ENCODE data around the gene ALDH3A2.

The ALDH3A2 gene

GRCh38 chr17:19716108-19717030 lies 67.8 kb downstream of the ALDH3A2 start, which contains the start of gene SLC47A2:
SLC47A2 (minus strand) TSS chr17:19716584; CDS start chr17:19716555, 29 bp downstream.
- in situ Hi-C loops (cut with HindIII; ENCODE audit: low pct_unique_long_range_greater_than_20kb, low sequenced_read_pairs) = no loop called here
- DNase-seq (ENCODE audit: low read depth in 1 of 2, low spot score in 1 of 2) = no peak
- TF ChIP-seq JUND (IDR thresholded peaks at IDR 0.05; ENCODE audit: low read depth) = no peak

- no peak for DNase-seq (ENCODE audit: low read depth in 1 of 2, low spot score in 1 of 2)
- in situ Hi-C loops (cut with HindIII; ENCODE audit: low pct_unique_long_range_greater_than_20kb, low sequenced_read_pairs) = no loop called here
- TF ChIP-seq JUND (IDR thresholded peaks at IDR 0.05; ENCODE audit: low read depth) = no peak
Measured at GRCh38 chr17:19717031-19717360, 68.4 kb downstream of the ALDH3A2 start.

- in situ Hi-C loops (cut with HindIII; ENCODE audit: low pct_unique_long_range_greater_than_20kb, low sequenced_read_pairs) = no loop called here
- no peak for TF ChIP-seq JUND (IDR thresholded peaks at IDR 0.05; ENCODE audit: low read depth)
- DNase-seq (ENCODE audit: low read depth in 1 of 2, low spot score in 1 of 2) = no peak
Measured at GRCh38 chr17:19717411-19717908, 68.9 kb downstream of the ALDH3A2 start.

GRCh38 chr17:19718041-19718612 lies 69.6 kb downstream of the ALDH3A2 start:
- in situ Hi-C loops (cut with HindIII; ENCODE audit: low pct_unique_long_range_greater_than_20kb, low sequenced_read_pairs) = no loop called here
- DNase-seq (ENCODE audit: low read depth in 1 of 2, low spot score in 1 of 2) = no peak
- TF ChIP-seq JUND (IDR thresholded peaks at IDR 0.05; ENCODE audit: low read depth) = no peak

- in situ Hi-C loops (cut with HindIII; ENCODE audit: low pct_unique_long_range_greater_than_20kb, low sequenced_read_pairs) = no loop called here
- TF ChIP-seq JUND (IDR thresholded peaks at IDR 0.05; ENCODE audit: low read depth) = no peak
- peak in 1 of 2 experiments; percentile 52 for DNase-seq (ENCODE audit: low read depth in 1 of 2, low spot score in 1 of 2)
Measured at GRCh38 chr17:19718613-19719354, 70.2 kb downstream of the ALDH3A2 start.

- DNase-seq (ENCODE audit: low read depth in 1 of 2, low spot score in 1 of 2) = peak in 1 of 2 experiments; percentile 35
- in situ Hi-C loops (cut with HindIII; ENCODE audit: low pct_unique_long_range_greater_than_20kb, low sequenced_read_pairs) = no loop called here
- no peak for TF ChIP-seq JUND (IDR thresholded peaks at IDR 0.05; ENCODE audit: low read depth)
Measured at GRCh38 chr17:19719355-19720209, 71.0 kb downstream of the ALDH3A2 start.

GRCh38 chr17:19720210-19720475 lies 71.6 kb downstream of the ALDH3A2 start:
- DNase-seq (ENCODE audit: low read depth in 1 of 2, low spot score in 1 of 2) = no peak
- TF ChIP-seq JUND (IDR thresholded peaks at IDR 0.05; ENCODE audit: low read depth) = no peak
- in situ Hi-C loops (cut with HindIII; ENCODE audit: low pct_unique_long_range_greater_than_20kb, low sequenced_read_pairs) = no loop called here

- in situ Hi-C loops (cut with HindIII; ENCODE audit: low pct_unique_long_range_greater_than_20kb, low sequenced_read_pairs) = no loop called here
- DNase-seq (ENCODE audit: low read depth in 1 of 2, low spot score in 1 of 2) = no peak
- no peak for TF ChIP-seq JUND (IDR thresholded peaks at IDR 0.05; ENCODE audit: low read depth)
Measured at GRCh38 chr17:19720631-19721426, 72.3 kb downstream of the ALDH3A2 start.

GRCh38 chr17:19723964-19724363 lies 75.4 kb downstream of the ALDH3A2 start:
- in situ Hi-C loops (cut with HindIII; ENCODE audit: low pct_unique_long_range_greater_than_20kb, low sequenced_read_pairs) = no loop called here
- no peak for TF ChIP-seq JUND (IDR thresholded peaks at IDR 0.05; ENCODE audit: low read depth)
- peak; percentile 46 to 60 for DNase-seq (ENCODE audit: low read depth in 1 of 2, low spot score in 1 of 2)

- peak; percentile 71 to 84 for DNase-seq (ENCODE audit: low read depth in 1 of 2, low spot score in 1 of 2)
- TF ChIP-seq JUND (IDR thresholded peaks at IDR 0.05; ENCODE audit: low read depth) = no peak
- in situ Hi-C loops (cut with HindIII; ENCODE audit: low pct_unique_long_range_greater_than_20kb, low sequenced_read_pairs) = no loop called here
Measured at GRCh38 chr17:19724501-19725420, 76.2 kb downstream of the ALDH3A2 start.

Measured in T47D (cell line).